GM18907 (cell line): Measurements from ENCODE around the gene TRIM65.
"Not testable (repeated sequence)": the region's sequence is repeated elsewhere in the genome, so short reads cannot be mapped to it uniquely, and the experiment has no call there.

Source experiments
- ATAC-seq: cut with Tn5 transposase; IDR thresholded peaks from one replicate; pipeline ENCODE4 v1.9.1; 2021; ENCODE audit warnings: mild to moderate bottlenecking, moderate library complexity; ENCODE audit not compliant: unreplicated experiment

Gene TRIM65

DNA sequence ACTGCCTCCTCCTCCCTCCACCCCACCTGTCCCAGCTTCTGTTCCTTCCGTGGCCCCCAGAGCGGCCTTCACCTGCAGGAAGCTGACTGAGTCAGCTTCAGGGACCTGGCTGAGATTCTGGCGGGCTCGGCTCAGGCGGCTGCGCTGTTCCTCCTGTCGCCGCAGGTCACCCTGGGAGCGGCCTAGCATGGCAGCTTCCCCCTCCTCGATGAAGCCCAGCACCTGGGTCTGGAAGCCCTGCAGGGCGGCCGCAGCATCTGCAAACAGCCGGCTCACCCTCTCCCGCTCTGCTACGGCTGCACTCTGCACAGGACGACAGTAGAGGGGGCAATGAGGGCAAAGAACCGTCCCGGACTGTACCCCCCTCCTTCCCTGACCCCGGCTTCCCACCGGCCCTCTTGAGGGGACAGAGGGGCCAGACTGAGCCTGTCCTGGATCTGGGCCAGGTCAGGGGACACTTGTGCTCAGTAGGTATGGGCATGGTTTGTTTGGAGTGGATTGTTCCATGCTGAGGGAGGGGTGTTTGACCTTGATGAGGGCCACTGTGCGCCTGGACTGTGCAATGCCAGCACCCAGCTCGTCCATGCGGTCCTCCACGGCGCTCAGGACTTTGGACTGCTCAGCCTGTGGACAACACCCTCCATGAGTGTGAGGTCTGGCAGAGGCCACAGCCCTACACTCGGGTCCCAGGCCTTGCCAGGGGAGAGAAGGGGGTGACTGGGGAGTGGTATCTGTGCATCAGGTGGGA, 20.4 kb downstream of the TRIM65 start:
- ATAC-seq = no peak

DNA sequence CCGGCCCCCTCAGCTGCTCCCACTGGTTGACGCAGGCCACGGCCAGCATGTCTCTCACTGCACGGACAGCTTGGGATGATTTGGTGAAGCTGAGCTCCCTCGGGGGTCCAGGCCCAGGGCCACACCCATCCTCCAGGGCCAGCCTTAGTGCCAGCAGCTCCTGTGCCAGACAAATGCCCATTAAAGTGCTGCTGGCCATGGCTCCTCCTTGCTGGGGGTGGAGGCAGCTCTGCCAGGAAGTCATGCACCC, 20.9 kb downstream of the TRIM65 start:
- ATAC-seq = no peak

DNA sequence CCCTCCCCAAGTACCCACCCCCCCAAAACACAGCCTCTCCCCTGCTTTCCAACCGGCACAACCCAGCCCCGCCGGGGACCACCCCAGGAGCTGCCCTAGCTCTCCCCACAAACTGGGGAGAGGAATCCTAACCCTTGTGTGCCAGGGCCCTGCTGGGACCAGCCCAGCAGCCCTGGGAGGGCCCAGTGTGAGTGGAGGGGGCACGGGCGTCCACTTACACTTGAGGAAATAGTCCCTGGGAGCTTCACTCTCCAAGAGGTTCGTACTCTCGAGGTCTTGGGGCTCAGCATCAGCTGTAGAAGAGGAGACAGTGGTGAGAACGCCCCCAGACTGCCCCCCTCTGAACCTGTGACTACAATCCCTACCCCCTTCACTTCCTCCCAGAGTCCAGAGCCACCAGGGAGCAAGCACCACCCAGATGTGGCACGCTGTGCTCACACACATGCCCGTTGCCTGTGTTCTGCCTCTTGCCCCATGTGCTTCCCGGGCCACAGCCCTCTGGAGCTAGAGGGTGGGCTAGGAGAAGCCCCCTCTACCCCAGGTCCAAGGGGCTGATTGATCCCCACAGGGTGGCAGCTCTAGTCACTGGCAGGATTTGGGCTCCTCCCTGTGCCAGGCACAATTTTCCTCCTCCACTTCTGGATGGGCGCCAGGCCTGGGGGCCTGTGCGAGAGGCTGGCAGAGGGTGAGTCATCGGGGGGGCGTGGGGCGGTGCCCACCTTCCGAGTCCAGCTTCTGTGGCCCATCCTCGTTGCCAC, 21.4 kb downstream of the TRIM65 start:
- ATAC-seq = no peak

DNA sequence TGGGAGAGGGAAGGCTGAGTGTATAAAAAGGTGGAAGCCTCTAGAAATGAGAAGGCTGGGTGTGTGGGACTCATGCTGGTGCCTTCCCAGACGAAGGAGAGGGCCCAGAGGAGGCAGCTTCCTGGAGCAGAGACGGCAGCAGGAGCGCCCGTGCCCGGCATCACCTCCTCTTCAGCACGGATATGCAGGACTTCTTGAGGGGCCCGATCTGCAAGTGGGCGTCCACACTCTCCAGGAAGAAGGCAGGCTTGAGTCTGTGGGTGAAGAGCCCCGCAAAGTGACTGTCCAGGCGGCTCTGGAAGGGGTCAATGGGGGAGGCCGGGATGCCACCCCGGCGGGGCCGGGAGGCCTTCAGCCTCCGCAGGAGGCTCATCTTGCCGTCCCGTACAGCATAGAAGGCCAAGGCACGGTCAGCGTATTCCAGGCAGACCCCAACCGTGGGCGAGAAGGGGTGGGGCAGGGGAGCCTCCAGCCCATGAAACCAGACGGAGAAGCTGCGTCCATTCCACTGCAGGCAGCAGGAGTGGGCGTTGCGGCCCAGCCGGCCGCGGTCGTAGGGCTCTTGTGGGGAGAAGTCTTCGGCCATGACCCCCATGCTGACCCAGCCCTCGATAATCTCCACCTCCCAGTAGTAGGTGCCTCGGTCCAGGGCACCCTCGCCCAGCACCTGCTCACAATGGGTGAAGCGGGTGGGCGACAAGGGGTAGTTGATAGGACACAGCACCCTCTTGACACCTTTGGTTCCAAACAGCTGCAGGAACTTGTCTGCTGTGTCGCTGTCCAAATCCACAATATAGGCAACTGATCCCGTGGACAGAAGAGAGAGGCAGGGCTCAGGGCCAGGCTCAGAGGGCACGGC, 22.2 kb downstream of the TRIM65 start:
- no peak for ATAC-seq

DNA sequence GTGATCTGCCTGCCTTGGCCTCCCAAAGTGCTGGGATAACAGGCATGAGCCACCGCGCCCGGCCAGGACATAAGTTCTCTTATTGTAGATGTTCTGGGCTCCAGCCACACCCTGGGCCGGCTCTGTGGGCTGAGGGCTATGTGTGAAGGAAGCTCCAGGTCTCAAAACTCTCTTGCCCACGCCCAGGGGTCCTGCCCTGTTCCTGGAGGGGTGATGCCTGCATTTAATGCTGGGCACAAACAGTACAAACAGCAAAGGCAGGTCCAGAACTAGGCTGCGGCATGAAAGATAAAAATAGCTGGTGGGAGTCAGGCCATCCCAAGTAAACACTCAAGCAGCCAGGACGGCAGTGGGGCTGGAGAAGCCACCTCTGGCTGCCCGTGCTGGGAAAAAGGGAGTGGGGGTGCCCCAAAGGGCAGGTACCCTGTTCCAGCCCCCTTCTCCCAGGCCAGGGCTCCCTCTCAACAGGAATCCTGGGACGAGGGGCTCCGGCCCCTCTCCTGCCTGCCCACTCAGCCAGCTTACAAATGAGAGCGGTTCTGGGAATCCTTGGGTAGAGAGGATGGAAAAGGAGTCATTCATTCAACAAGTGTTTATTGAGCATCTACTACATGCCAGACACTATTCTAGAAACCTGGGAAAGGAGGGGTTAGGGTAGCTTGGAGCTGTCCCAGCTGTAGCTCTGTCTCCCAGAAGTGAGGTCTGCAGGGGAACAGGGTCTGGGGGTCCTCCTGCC, 23.0 kb downstream of the TRIM65 start:
- no peak for ATAC-seq

DNA sequence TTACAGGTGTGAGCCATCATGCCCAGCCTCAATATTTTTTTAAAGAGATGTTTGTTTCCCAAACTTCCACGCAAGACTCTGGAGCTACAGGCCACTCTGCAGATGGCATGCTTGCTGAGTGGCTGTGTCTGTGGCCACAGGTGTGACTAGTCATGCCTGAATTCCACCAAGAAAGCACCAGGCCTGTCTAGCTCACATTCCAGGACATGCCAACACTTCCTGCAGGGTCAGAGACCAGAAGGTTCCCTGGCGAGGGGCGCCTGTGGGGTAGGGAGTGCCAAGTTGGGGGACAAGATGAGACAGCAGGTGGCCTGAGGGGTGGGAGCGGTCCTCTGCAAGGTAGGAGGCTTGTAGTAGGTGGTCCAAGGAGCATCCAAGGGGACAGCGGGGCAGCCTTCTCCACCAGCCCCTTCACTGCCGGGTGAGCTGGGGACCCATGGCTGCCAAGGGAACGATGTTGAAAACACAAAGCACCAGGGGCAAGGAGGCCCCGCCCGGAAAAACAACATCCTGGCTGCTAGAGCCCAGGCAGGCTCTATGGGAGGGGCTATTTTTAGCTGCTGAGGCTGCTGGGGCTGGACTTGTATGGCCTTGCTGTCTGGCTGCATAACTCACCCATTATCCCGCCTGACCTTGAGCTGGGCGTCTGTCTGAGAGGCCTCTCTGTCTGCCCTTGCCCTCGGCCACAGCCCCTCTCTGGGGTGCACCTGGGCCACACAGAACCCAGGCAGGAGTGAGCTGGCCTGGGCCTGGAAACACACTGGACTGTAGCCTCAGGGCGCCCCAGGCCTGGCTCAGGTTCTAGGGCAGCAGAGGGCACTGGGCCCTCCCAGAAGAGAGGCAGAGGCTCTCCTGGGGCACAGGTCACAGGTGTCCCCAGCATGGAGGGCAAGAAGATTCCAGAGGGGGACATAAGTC, 24.1 kb downstream of the TRIM65 start:
- ATAC-seq = no peak

DNA sequence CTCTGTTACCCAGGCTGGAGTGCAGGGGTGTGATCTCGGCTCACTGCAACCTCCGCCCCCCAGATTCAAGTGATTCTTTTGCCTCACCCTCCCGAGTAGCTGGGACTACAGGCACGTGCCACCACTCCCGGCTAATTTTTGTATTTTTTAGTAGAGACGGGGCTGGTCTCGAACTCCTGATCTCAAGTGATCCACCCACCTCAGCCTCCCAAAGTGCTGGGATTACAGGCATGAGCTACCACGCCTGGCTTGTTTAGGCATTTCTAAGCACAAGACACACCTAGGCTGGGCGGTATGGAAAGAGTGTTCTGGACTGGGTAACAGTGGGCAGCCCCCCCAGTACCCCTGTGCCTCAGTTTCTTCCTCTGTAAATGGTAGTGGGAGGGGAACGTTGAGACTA, 26.5 kb downstream of the TRIM65 start:
- ATAC-seq = not testable (repeated sequence)

DNA sequence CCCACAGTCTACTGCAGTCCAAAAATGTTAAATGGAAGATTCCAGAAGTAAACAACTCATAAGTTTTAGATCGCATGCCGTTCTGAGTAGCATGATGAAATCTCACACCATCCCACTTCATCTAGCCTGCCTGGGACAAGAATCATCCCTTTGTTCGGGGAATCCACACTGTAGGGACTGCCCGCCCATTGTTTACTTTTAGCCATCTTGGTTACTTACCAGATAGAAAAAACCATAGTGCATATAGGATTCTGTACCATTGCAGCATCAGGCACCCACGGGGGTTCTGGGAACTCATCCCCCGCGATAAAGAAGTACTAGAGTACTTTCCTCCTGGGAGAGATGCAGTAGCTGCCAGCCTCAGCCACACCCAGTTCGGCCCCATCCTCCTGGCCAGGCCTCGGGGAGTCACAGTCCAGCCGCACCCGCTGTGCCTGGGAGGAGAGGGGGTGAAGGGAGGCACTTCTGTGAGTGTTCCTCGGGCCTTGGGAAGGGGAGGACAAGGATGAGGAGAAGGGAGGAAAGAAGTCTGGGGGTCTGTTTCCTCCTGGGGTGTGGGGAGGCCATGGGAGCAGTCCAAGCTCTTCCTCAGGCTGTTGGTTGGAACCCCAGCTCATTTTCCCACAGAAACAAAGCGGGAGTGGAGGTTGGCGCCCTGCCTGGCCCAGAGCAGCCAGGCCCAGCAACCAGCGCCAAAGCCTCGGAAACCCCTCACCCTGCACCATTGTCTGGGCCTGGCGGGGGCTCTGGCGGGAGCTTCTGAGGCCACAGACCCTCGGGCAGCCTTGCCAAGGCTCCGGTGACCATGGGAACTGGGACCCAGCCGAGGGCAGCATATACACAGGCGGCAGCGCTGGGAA, 27.2 kb downstream of the TRIM65 start:
- ATAC-seq = no peak

DNA sequence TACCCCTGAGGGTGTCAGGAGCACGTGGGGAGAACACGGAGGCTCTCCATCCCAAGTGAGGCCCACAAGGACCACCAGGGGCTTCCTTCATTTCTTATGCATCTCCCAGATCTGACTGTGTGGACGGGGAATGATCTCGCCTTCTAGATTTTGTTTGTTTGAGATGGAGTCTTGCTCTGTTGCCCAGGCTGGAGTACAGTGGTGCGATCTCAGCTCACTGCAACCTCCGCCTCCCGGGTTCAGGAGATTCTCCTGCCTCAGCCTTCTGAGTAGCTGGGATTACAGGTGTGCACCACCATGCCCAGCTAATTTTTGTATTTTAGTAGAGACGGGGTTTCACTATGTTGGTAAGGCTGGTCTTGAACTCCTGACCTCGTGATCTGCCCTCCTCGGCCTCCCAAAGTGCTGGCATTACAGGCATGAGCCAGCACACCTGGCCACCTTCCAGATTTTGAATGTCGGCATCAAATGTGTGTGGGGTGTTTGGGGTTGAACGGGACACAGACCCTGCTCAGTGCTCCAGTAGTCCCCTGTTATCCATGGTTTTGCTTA, 27.9 kb downstream of the TRIM65 start:
- ATAC-seq = not testable (repeated sequence)

DNA sequence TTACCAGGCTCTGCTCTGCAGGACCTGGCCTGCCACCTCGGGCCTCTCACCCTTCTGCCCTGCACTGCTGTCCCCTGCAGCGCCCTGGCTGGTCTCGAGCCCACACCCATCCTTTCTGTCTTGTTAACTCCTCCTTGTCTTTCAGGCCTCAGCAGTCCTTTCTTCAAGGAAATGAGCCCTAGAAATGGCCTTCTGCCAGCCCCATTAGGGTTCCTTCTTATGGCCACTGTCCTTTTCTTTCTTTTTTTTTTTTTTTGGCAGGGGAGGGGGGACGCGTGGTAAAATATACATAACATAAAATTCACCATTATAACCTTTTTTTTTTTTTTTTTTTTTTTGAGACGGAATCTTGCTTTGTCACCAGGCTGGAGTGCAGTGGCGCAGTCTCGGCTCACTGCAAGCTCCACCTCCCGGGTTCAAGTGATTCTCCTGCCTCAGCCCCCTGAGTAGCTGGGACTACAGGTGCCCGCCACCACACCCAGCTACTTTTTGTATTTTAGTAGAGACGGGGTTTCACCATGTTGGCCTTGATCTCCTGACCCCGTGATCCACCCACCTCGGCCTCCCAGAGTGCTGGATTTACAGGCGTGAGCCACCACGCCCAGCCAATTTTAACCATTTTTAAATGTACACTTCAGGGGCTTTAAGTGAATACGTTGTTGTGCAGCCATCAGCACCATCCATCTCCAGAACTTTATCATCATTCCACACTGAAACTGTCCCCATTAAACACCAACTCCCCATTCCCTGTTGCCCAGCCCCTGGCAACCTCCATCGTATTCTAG, 31.2 kb downstream of the TRIM65 start:
- ATAC-seq = not testable (repeated sequence)

DNA sequence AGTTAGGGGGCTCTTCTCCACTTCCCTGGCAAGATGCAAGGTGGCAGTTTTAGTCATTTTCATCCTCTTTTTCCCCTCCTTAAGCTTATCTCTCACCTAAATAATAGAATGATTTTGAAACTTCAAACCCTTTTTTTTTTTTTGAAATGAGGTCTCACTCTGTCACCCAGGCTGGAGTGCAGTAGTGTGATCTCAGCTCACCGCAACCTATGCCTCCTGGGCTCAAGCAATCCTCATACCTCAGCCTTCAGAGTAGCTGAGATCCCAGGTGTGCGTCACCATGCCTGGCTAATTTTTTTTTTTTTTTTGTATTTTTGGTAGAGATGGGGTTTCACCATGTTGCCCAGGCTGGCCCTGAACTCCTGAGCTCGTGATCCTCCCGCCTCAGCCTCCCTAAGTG, 31.9 kb downstream of the TRIM65 start:
- not testable (repeated sequence) for ATAC-seq

DNA sequence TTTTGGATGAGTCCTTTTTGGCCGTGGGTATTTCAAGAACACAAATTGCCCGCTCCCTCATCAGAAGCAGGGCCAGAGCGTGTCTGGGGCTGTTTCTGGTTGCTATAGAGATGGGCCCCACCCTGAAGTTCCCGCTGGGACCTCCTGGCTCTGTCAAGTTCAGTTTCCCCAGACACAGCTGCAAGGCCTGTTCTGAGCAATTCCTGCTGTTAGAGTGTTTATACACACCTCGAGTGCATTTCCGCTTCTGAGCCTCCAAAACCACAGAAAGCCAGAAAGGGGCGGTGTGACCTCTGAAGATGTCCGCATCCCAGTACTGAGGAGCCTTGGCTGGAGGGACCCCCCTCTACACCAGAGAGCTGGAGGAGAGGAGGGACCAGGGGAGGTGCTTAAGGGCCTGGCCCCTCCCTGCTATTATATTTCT, 32.3 kb downstream of the TRIM65 start:
- peak; percentile 84 for ATAC-seq

DNA sequence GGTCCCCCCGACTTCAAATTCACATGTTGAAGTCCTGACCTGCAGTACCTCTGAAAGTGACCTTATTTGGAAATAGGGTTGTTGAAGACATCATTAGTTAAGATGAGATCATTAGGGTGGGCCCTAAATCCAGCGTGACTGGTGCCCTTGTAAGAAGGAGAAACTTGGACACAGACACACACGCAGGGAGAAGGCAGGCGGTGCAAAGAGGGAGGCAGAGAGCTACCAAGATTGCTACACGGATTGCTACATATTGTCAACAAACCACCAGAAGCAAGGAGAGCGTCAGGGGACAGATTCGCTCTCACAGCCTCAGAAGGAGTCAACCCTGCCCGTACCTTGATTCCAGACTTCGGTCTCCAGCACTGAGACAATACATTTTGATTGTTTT, 34.8 kb downstream of the TRIM65 start:
- no peak for ATAC-seq

DNA sequence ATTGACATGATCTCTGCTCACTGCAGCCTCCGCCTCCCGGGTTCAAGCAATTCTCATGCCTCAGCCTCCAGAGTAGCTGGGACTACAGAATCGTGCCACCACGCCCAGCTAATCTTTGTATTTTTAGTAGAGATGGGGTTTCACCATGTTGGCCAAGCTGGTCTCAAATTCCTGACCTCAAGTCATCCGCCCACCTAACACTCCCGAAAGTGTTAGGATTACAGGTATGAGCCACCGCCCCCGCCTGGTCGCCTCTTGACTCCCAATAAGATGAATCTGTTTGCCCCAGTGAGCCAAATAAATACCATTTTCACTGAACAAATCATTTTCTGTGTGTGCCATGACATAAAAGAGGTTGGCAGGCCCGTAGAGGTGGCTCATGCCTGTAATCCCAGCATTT, 37.4 kb downstream of the TRIM65 start:
- not testable (repeated sequence) for ATAC-seq

DNA sequence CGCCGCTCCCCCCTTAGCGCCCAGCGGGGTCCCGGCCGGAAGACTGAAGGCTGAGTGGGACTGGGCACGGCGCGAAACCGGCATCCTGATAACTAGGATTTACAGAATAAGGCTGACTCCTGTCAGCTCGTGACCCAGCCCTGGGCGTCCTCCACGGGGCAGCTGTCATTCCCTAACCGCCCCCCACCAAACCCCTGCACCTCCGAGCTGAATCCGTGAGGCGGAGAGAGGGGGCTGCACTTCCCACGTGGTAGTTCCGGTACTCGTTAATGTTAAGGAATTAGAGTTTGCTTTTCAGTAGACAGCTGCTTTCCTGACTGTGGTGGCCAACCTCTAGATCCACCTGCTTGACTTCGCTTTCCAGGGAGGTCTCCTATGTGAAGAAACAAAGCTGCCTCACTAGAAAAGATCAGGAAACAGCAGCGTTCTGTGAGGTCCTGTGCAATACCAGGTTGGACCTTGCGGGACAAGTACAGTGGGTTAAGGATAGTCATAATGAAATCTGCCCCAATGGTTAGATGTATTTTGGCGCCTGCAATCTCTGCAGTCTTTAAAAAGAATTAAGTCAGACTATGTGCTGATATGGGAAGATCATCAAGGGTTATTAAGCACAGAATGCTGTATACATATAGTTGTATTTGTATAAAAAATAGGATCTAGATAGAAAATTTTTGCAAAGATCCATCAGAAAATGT, 40.5 kb downstream of the TRIM65 start:
- peak; percentile 1 for ATAC-seq

DNA sequence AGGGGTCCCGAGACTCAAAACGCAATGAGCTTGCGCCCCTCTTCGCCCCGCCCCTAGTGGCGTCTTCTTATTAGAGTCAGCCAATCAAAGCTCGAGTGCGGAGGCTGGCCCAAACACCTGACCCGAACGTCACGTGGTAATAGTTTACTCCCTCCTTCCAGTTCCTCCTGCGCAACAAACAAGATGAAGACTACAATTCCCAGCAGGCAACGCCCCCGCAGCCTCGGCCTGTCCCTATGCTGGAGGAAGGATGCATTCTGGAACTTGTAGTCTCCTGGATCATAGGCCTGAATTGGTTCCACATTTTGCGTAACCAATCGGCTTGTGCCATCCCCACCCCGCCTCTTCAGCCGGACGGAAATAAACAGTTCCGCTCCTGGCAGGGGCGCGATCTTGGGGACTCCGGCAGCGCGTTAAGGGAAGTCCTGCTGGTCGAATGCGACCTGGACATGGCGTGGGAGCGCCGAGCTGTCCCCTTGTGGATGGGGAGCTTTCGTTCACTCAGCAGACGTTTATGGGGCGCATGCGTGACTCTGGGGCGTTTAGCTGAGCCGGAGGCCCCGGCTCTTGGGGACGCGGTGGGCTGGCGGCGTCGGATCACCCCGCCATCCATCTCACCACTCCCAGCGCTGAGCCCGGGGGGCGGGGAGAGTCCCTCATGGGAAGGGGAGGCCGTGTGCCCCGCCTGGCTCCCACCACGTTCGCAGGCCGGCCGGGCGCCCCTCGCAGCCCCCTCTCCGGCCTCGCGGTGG, 41.3 kb downstream of the TRIM65 start, which contains the start of gene WBP2:
Gene WBP2, minus strand, starts transcription at position 26 of the 752 bp plus-strand sequence. CDS start 38 bp downstream, outside the sequence.
- ATAC-seq = peak; percentile 86
